Effector memory CD8-positive, alpha-beta T cell (primary cell): ENCODE data around the gene COL20A1.

ENCODE experiments used
- ATAC-seq: fragments of 150-1000 bp; cut with Tn5 transposase; replicated peaks from 2 replicates; pipeline ENCODE4 v1.10.0; 2021; ENCODE audit warnings: mild to moderate bottlenecking, moderate library complexity
- DNase-seq, 3 experiments: peaks; one replicate each; pipeline ENCODE4 v3.0.0; 2021
- H3K27ac Mint-ChIP-seq, 2 donors: one replicate each; pipeline ENCODE4 v1.8.0; 2022; ENCODE audit warnings: mild to moderate bottlenecking in 2 of 2, mixed read lengths in 2 of 2, moderate library complexity in 2 of 2
- H3K27me3 Mint-ChIP-seq, 2 donors: one replicate each; pipeline ENCODE4 v1.8.0; 2022; ENCODE audit warnings: mixed read lengths in 2 of 2
- H3K36me3 Mint-ChIP-seq: one replicate; pipeline ENCODE4 v1.8.0; 2022; ENCODE audit warnings: mild to moderate bottlenecking, moderate library complexity, mixed read lengths; ENCODE audit not compliant: insufficient read depth
- H3K4me1 Mint-ChIP-seq, 2 donors: one replicate each; pipeline ENCODE4 v1.8.0; 2022; ENCODE audit warnings: low read depth in 2 of 2, mixed read lengths in 2 of 2
- H3K4me3 Mint-ChIP-seq, 2 donors: one replicate each; pipeline ENCODE4 v1.8.0; 2022; ENCODE audit warnings: mild to moderate bottlenecking in 2 of 2, mixed read lengths in 2 of 2, moderate library complexity in 2 of 2
- H3K9me3 Mint-ChIP-seq, 2 donors: one replicate each; pipeline ENCODE4 v1.8.0; 2022; ENCODE audit warnings: mixed read lengths in 2 of 2

The COL20A1 gene

DNA sequence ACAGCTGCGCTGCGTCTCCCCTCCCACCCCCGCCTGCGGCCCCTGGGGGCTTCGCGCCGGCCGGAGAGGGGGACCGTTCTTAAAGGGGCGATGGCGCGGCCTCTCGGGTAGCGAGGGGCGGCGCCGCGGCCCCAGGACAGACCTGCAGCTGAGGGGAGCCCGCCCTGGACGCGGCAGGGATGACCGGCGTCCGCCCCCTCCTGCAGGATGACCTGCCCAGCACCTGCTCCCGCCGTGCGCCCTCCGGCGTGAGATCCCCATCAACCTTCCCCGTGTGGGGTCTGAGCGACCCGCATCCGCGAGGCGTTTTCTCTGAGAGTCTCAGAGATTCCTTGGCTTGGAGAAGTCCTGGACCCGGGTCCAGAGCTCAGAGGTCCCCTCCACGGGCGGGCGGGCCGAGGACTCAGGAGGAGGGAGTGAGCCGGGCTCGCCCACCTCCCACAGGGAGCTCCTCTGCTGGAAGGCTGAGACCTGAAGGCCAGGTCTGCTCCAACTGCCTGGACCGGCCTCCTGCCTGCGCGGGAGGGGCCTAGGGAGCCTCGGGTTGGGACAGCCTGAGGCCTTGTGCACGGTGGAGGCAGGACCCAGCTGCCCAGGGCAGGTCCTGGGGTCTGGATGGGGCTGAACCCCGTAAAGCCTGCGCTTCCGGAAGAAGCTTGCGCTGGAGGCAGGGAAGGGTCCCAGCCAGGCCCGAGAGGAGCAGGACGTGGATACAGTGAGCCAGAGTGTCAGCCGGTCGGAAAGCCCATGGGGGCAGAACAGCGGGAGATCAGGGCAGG, 38.2 kb upstream of the COL20A1 start:
- H3K27ac Mint-ChIP-seq, result no peak overlapping the region
- DNase-seq, result no peak
- no peaks in the 10 kb centered on the region for H3K36me3 Mint-ChIP-seq
- no peak for ATAC-seq
- peaks cover 4 to 12% of the 10 kb centered on the region in 2 donors for H3K4me1 Mint-ChIP-seq
- H3K27me3 Mint-ChIP-seq, result peaks cover 65 to 91% of the 10 kb centered on the region in 2 donors
- H3K4me3 Mint-ChIP-seq, result peak overlapping the region in 1 of 2 donors; percentile 48
- no peaks in the 10 kb centered on the region for H3K9me3 Mint-ChIP-seq

DNA sequence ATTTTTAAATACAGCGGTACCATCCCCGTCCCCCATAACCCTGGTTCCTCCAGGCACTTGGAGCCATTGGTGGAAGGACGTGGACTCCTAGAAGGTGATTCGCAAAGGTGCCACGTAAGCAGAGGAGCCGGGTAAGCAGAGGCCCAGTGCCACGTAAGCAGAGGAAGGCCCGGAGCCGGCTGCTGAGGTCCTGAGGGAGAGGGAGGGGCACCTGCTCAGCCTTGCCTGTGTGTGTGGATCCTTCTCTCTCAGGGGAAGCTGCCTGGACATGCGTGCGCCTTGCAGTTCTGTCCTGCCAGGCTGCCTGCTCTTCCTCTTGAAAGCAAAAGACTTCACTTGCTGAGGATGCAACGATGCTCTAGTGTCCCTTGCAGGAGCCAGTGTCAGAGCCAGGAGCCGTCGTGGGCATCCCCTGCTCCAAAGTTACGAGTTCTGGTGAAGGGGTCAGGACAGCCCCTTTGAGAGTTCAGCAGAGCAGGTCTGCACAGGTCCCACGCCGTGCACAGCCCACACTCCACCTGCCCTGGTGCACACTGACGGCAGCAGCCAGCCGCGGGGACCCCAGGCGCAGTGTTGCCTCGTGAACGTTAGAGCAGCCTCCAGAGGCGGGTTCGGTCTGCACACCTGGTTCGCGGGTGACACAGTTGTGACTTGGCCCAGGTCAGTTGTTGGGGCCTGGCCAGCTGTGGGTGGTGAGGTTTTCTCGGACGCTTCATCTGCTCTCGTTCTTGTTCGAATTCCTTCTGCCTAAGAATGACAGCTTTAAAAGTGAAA, 36.9 kb upstream of the COL20A1 start:
- Mint-ChIP-seq H3K4me3 (no peak overlapping the region), H3K4me1 (peaks cover 4 to 12% of the 10 kb centered on the region in 2 donors), H3K27ac (no peak overlapping the region), H3K9me3 (no peaks in the 10 kb centered on the region), H3K36me3 (no peaks in the 10 kb centered on the region), H3K27me3 (peaks cover 60 to 89% of the 10 kb centered on the region in 2 donors)
- ATAC-seq (no peak), DNase-seq (no peak)

DNA sequence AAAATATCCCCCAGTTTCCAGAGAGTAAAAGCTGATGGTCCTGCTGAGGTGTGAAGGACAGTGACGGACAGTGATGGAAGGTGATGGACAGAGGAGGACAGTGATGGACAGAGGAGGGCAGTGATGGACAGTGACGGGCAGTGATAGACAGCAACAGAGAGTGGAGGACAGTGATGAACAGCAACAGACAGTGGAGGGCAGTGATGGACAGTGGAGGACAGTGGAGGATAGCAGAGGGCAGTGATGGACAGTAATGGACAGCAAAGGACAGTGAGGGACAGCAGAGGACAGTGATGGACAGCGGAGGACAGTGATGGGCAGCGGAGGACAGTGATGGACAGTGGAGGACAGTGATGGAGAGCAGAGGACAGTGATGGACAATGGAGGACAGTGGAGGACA, 36.0 kb upstream of the COL20A1 start:
- peak overlapping the region in 1 of 2 donors; percentile 45 for H3K27ac Mint-ChIP-seq
- peaks cover 55 to 86% of the 10 kb centered on the region in 2 donors for H3K27me3 Mint-ChIP-seq
- H3K4me1 Mint-ChIP-seq, result peaks cover 4 to 12% of the 10 kb centered on the region in 2 donors
- H3K4me3 Mint-ChIP-seq, result no peak overlapping the region
- ATAC-seq (no peak), DNase-seq (no peak)
- H3K36me3 Mint-ChIP-seq, result no peaks in the 10 kb centered on the region
- no peaks in the 10 kb centered on the region for H3K9me3 Mint-ChIP-seq

GRCh38 chr20:63257629-63258028, 35.4 kb upstream of the COL20A1 start:
- H3K27me3 Mint-ChIP-seq, result peaks cover 48 to 86% of the 10 kb centered on the region in 2 donors
- ATAC-seq (no peak), DNase-seq (no peak)
- H3K36me3 Mint-ChIP-seq, result no peaks in the 10 kb centered on the region
- no peaks in the 10 kb centered on the region for H3K9me3 Mint-ChIP-seq
- H3K27ac Mint-ChIP-seq, result no peak overlapping the region
- H3K4me3 Mint-ChIP-seq, result no peak overlapping the region
- H3K4me1 Mint-ChIP-seq, result peaks cover 8 to 15% of the 10 kb centered on the region in 2 donors

DNA sequence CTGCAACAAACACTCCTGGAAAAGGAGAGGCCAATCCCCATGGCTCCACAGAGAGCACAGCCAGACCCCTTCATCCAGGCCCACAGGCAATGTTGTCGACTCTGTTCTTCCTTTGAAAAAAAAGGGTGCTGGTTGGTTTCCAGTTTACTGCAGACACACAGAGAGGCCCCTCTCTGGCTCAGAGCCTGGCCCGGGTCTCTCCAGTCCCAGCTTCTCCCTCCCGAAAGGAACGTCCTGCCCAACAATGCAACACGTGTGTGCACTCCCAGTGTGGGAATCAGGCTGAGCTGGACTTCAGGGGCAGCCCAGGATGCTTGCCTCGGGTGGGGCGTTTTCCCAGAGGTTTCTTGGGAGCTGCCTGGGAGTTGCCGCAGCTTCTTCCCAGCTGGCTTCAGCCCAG, 34.2 kb upstream of the COL20A1 start:
- H3K4me3 Mint-ChIP-seq, result no peak overlapping the region
- DNase-seq (no peak), ATAC-seq (no peak)
- no peak overlapping the region for H3K27ac Mint-ChIP-seq
- peaks cover 4 to 9% of the 10 kb centered on the region in 2 donors for H3K4me1 Mint-ChIP-seq
- no peaks in the 10 kb centered on the region for H3K36me3 Mint-ChIP-seq
- H3K9me3 Mint-ChIP-seq, result no peaks in the 10 kb centered on the region
- peaks cover 42 to 88% of the 10 kb centered on the region in 2 donors for H3K27me3 Mint-ChIP-seq

DNA sequence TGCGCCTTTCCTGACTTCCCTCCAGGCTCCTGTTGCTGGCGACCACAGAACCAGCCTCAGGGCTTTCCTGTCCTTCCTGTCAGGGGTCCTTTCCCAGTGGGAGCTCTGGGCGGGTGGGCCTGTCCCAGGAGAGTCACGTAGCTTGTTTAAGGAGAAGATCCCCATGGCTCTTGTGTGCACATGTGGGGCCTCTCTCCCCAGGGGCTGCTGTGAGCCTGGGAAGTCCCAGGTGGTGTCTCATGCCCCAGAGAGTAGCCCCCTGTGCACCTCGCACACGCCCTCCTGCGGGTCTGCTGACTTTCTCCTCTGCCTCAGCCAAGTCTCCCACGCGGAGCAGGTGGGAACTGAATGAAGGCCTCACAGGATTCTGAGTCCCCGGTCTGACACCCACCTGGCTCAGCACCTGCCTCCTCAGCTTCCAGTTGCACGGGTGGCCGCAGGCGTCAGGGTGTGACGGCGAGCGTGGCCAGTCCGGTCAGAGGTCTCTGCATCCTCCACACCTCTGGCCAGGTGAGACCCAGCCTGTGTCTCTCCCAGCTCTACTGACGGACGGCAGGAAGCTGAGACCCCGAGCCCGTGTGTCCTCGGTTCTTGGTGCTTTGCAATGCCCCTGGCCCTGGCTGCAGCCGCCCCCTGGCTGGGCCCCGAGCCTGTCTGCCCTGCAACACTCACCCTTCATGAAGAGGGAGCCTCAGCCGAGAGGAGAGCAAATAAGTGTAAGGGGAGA, 33.1 kb upstream of the COL20A1 start:
- Mint-ChIP-seq H3K4me1 (peaks cover 4 to 7% of the 10 kb centered on the region in 2 donors), H3K36me3 (no peaks in the 10 kb centered on the region), H3K4me3 (no peak overlapping the region), H3K27ac (no peak overlapping the region), H3K9me3 (no peaks in the 10 kb centered on the region), H3K27me3 (peaks cover 45 to 94% of the 10 kb centered on the region in 2 donors)
- no peak for ATAC-seq
- DNase-seq, result no peak

GRCh38 chr20:63260521-63260920, 32.5 kb upstream of the COL20A1 start:
- Mint-ChIP-seq H3K9me3 (no peaks in the 10 kb centered on the region), H3K27ac (no peak overlapping the region), H3K36me3 (no peaks in the 10 kb centered on the region), H3K4me1 (peaks cover 4 to 5% of the 10 kb centered on the region in 2 donors), H3K4me3 (no peak overlapping the region), H3K27me3 (peaks cover 38 to 93% of the 10 kb centered on the region in 2 donors)
- DNase-seq (no peak), ATAC-seq (no peak)

DNA sequence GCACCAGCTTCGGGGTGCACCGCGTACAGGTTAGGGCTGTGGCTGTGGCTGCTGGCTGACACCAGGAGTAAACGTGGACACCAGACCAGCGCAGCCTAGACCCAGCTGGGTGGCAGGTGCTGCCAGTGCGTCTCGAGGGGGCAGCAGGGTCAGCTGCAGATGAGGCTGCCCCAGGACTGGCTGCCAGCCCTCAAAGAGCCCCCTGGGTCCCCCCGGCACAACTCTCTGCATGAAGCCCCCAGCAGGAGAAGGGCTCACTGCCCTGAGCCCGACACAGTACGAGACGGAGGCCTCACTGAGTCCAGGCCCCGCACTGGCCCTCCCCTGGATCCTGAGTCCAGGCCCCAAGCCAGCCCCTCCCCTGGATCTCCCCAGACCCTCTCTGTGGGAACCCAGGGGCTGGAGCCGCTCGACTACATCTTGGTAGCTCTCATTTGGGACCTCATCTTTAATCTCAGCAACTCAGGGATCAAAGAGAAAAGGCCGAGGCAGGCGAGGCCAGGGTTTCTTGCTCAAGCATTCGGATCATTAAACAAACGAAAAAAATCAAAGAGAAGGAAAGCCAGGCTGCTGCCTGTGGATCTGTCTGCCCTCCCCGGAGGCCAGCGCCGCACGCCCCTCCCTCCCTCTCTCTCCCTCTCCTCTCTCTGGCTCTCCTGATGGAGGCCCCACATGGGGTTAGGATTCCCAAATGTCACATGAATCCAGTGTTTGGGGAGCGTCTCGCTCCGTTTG, 31.8 kb upstream of the COL20A1 start:
- DNase-seq (no peak), ATAC-seq (no peak)
- Mint-ChIP-seq H3K27me3 (peaks cover 32 to 86% of the 10 kb centered on the region in 2 donors), H3K27ac (no peak overlapping the region), H3K4me1 (peaks cover 4 to 5% of the 10 kb centered on the region in 2 donors), H3K4me3 (no peak overlapping the region), H3K36me3 (no peaks in the 10 kb centered on the region), H3K9me3 (no peaks in the 10 kb centered on the region)

DNA sequence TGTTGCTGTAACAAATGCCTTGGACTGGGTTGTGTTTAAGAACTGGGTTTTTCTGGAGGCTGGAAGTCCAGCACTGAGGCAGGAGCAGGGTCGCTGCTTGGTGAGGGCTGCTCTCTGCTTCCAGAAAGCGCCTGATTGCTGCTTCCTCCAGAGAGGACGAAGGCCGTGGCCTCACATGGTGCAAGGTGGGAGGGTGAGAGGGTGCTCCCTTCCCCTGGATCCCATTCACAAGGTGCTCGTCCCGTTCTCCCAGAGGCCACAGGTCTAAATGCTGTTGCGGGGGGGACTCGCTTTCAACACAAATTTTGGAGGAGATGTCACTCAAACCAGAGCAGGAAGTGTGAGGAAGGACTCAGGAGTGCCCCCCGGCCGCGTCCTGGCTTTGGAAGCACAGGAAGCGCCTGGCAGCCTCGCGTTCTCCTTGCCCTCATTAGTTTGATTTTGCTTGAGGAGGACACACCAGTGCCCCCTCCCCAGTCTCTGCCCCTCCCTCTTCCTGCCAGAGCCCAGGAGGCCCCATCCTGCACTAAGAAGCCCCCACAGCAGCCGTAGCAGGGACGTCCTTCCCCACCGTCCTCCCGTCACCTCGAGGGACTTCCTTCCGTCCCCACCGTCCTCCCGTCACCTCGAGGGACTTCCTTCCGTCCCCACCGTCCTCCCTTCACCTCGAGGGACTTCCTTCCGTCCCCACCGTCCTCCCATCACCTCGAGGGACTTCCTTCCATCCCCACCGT, 31.0 kb upstream of the COL20A1 start:
- peaks cover 4 to 5% of the 10 kb centered on the region in 2 donors for H3K4me1 Mint-ChIP-seq
- ATAC-seq (no peak), DNase-seq (no peak)
- no peaks in the 10 kb centered on the region for H3K36me3 Mint-ChIP-seq
- H3K9me3 Mint-ChIP-seq, result no peaks in the 10 kb centered on the region
- peaks cover 28 to 81% of the 10 kb centered on the region in 2 donors for H3K27me3 Mint-ChIP-seq
- H3K4me3 Mint-ChIP-seq, result no peak overlapping the region
- peak overlapping the region; percentile 44 to 76 for H3K27ac Mint-ChIP-seq

GRCh38 chr20:63262836-63263235, 30.1 kb upstream of the COL20A1 start:
- H3K4me1 Mint-ChIP-seq, result peaks cover 4 to 5% of the 10 kb centered on the region in 2 donors

DNA sequence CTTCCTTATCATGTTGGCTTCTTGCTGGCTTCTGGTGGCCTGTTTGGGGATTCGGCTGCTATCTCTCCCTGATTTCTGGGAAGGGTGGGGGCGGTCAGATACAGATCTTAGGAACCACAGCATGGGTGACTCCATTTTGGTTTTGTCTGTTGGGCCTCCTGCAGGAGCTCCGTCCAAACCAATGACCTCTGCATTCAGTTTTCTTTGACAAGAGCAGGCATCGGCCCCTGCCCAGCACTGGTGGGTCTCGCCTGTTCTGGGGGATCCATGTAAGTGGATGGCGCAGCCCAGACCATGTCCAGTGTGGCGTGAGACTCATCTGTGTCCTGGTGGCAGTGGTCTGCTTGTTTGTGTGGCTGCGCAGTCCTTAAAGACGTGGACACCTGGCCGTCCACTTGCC, 29.0 kb upstream of the COL20A1 start:
- H3K4me1 Mint-ChIP-seq, result peaks cover 4 to 5% of the 10 kb centered on the region in 2 donors
- H3K9me3 Mint-ChIP-seq, result no peaks in the 10 kb centered on the region
- no peak overlapping the region for H3K4me3 Mint-ChIP-seq
- H3K27ac Mint-ChIP-seq, result no peak overlapping the region
- no peak for ATAC-seq
- H3K27me3 Mint-ChIP-seq, result peaks cover 24 to 76% of the 10 kb centered on the region in 2 donors
- H3K36me3 Mint-ChIP-seq, result no peaks in the 10 kb centered on the region
- no peak for DNase-seq

More at GRCh38 chr20:63262836-63263235, 30.1 kb upstream of the COL20A1 start:
- Mint-ChIP-seq H3K27ac (peak overlapping the region; percentile 44 to 76), H3K4me3 (no peak overlapping the region), H3K9me3 (no peaks in the 10 kb centered on the region), H3K27me3 (peaks cover 28 to 81% of the 10 kb centered on the region in 2 donors), H3K36me3 (no peaks in the 10 kb centered on the region)
- no peak for DNase-seq
- no peak for ATAC-seq

DNA sequence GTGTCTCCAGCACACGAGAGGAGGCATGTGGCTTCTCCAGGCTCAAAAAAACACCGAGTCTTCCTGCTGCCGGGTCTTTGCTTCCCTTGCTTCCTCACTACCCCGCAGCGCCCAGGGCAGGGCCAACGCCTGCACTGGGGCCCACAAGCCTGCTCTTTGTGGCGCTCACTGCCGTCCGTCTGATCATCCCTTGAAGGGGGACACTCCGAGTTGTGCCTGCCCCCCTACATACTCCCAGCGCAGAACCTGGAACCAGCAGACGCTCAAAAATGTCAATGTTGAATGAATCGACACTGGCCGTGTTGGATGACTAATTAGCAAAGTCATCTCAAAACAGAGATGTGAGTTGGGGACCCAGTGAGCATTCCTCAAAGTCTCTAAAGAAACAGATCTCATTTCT, 28.5 kb upstream of the COL20A1 start:
- DNase-seq, result no peak
- H3K4me1 Mint-ChIP-seq, result peaks cover 4 to 5% of the 10 kb centered on the region in 2 donors
- H3K4me3 Mint-ChIP-seq, result no peak overlapping the region
- peaks cover 19 to 71% of the 10 kb centered on the region in 2 donors for H3K27me3 Mint-ChIP-seq
- H3K9me3 Mint-ChIP-seq, result no peaks in the 10 kb centered on the region
- no peaks in the 10 kb centered on the region for H3K36me3 Mint-ChIP-seq
- no peak for ATAC-seq
- no peak overlapping the region for H3K27ac Mint-ChIP-seq
